Mucosa of stomach (tissue), 1 donor: ENCODE measurements around the gene ZNF541.

Experiments
- H3K27me3 ChIP-seq: one replicate; pipeline ENCODE4 v1.7.0; 2013; ENCODE audit warnings: mild to moderate bottlenecking, low read length; ENCODE audit not compliant: control insufficient read depth, insufficient read depth
- H3K36me3 ChIP-seq: one replicate; pipeline ENCODE4 v1.7.0; 2013; ENCODE audit warnings: low read length; ENCODE audit not compliant: control insufficient read depth, insufficient read depth
- H3K4me1 ChIP-seq: one replicate; pipeline ENCODE4 v1.7.0; 2013; ENCODE audit warnings: mild to moderate bottlenecking, low read length; ENCODE audit not compliant: control insufficient read depth, insufficient read depth
- H3K4me3 ChIP-seq: one replicate; pipeline ENCODE4 v1.7.0; 2013; ENCODE audit warnings: low read length
- H3K9ac ChIP-seq: one replicate; pipeline ENCODE4 v1.7.0; 2013; ENCODE audit warnings: mild to moderate bottlenecking, low read length, moderate library complexity
- H3K9me3 ChIP-seq: one replicate; pipeline ENCODE4 v1.7.0; 2013; ENCODE audit warnings: mild to moderate bottlenecking, low read length, moderate library complexity; ENCODE audit not compliant: control insufficient read depth
- donor health status: Pancreatic carcinoma.

Gene ZNF541

GRCh38 chr19:47550129-47550528, 22.8 kb downstream of the ZNF541 start:
- no peaks in the 10 kb centered on the region for H3K4me1 ChIP-seq
- H3K36me3 ChIP-seq = no peaks in the 10 kb centered on the region
- H3K9me3 ChIP-seq = no peaks in the 10 kb centered on the region
- H3K9ac ChIP-seq = no peak overlapping the region
- no peak overlapping the region for H3K4me3 ChIP-seq
- peaks cover 10% of the 10 kb centered on the region for H3K27me3 ChIP-seq

- H3K9me3 ChIP-seq = no peaks in the 10 kb centered on the region
- H3K27me3 ChIP-seq = peaks cover 18% of the 10 kb centered on the region
- H3K36me3 ChIP-seq = no peaks in the 10 kb centered on the region
- no peak overlapping the region for H3K4me3 ChIP-seq
- H3K4me1 ChIP-seq = no peaks in the 10 kb centered on the region
- H3K9ac ChIP-seq = no peak overlapping the region
Measured at GRCh38 chr19:47549261-47549862, 23.6 kb downstream of the ZNF541 start.

- H3K36me3 ChIP-seq = no peaks in the 10 kb centered on the region
- peaks cover 21% of the 10 kb centered on the region for H3K27me3 ChIP-seq
- H3K9ac ChIP-seq = no peak overlapping the region
- no peak overlapping the region for H3K4me3 ChIP-seq
- no peaks in the 10 kb centered on the region for H3K4me1 ChIP-seq
- no peaks in the 10 kb centered on the region for H3K9me3 ChIP-seq
Measured at GRCh38 chr19:47547199-47547598, 25.7 kb downstream of the ZNF541 start.

GRCh38 chr19:47545061-47545948, 27.6 kb downstream of the ZNF541 start:
- Histone ChIP-seq H3K36me3 (no peaks in the 10 kb centered on the region), H3K9me3 (no peaks in the 10 kb centered on the region), H3K27me3 (peaks cover 21% of the 10 kb centered on the region), H3K4me3 (no peak overlapping the region), H3K4me1 (no peaks in the 10 kb centered on the region), H3K9ac (no peak overlapping the region)

GRCh38 chr19:47544476-47544875, 28.5 kb downstream of the ZNF541 start:
- Histone ChIP-seq H3K9me3 (no peaks in the 10 kb centered on the region), H3K4me1 (no peaks in the 10 kb centered on the region), H3K27me3 (peaks cover 21% of the 10 kb centered on the region), H3K36me3 (no peaks in the 10 kb centered on the region), H3K4me3 (no peak overlapping the region), H3K9ac (no peak overlapping the region)

- no peak overlapping the region for H3K4me3 ChIP-seq
- no peaks in the 10 kb centered on the region for H3K9me3 ChIP-seq
- H3K27me3 ChIP-seq = peaks cover 21% of the 10 kb centered on the region
- H3K36me3 ChIP-seq = no peaks in the 10 kb centered on the region
- no peaks in the 10 kb centered on the region for H3K4me1 ChIP-seq
- no peak overlapping the region for H3K9ac ChIP-seq
Measured at GRCh38 chr19:47544075-47544474, 28.9 kb downstream of the ZNF541 start.

- H3K9me3 ChIP-seq = no peaks in the 10 kb centered on the region
- no peaks in the 10 kb centered on the region for H3K36me3 ChIP-seq
- H3K9ac ChIP-seq = no peak overlapping the region
- peaks cover 21% of the 10 kb centered on the region for H3K27me3 ChIP-seq
- H3K4me3 ChIP-seq = no peak overlapping the region
- no peaks in the 10 kb centered on the region for H3K4me1 ChIP-seq
Measured at GRCh38 chr19:47542030-47542475, 30.9 kb downstream of the ZNF541 start.

GRCh38 chr19:47541518-47541917, 31.4 kb downstream of the ZNF541 start:
- H3K9ac ChIP-seq = no peak overlapping the region
- H3K4me1 ChIP-seq = no peaks in the 10 kb centered on the region
- H3K9me3 ChIP-seq = no peaks in the 10 kb centered on the region
- H3K36me3 ChIP-seq = no peaks in the 10 kb centered on the region
- peaks cover 21% of the 10 kb centered on the region for H3K27me3 ChIP-seq
- H3K4me3 ChIP-seq = no peak overlapping the region

GRCh38 chr19:47540748-47541147, 32.2 kb downstream of the ZNF541 start:
- H3K4me1 ChIP-seq = no peaks in the 10 kb centered on the region
- no peaks in the 10 kb centered on the region for H3K36me3 ChIP-seq
- H3K9me3 ChIP-seq = no peaks in the 10 kb centered on the region
- H3K9ac ChIP-seq = no peak overlapping the region
- peaks cover 17% of the 10 kb centered on the region for H3K27me3 ChIP-seq
- H3K4me3 ChIP-seq = no peak overlapping the region

- H3K4me1 ChIP-seq = no peaks in the 10 kb centered on the region
- no peak overlapping the region for H3K4me3 ChIP-seq
- H3K9me3 ChIP-seq = no peaks in the 10 kb centered on the region
- peaks cover 8% of the 10 kb centered on the region for H3K27me3 ChIP-seq
- no peak overlapping the region for H3K9ac ChIP-seq
- H3K36me3 ChIP-seq = no peaks in the 10 kb centered on the region
Measured at GRCh38 chr19:47539747-47540311, 33.1 kb downstream of the ZNF541 start.

GRCh38 chr19:47538812-47539211, 34.1 kb downstream of the ZNF541 start:
- H3K36me3 ChIP-seq = no peaks in the 10 kb centered on the region
- H3K4me3 ChIP-seq = no peak overlapping the region
- no peaks in the 10 kb centered on the region for H3K9me3 ChIP-seq
- H3K4me1 ChIP-seq = no peaks in the 10 kb centered on the region
- no peak overlapping the region for H3K9ac ChIP-seq
- no peaks in the 10 kb centered on the region for H3K27me3 ChIP-seq

GRCh38 chr19:47537493-47537892, 35.5 kb downstream of the ZNF541 start:
- no peak overlapping the region for H3K9ac ChIP-seq
- H3K4me3 ChIP-seq = no peak overlapping the region
- no peaks in the 10 kb centered on the region for H3K27me3 ChIP-seq
- H3K4me1 ChIP-seq = no peaks in the 10 kb centered on the region
- no peaks in the 10 kb centered on the region for H3K36me3 ChIP-seq
- no peaks in the 10 kb centered on the region for H3K9me3 ChIP-seq
